ENCODE data around the gene RCE1.
A peak's percentile ranks its signal among the peaks of the same experiment; 100 is the strongest.

RCE1 gene

DNA sequence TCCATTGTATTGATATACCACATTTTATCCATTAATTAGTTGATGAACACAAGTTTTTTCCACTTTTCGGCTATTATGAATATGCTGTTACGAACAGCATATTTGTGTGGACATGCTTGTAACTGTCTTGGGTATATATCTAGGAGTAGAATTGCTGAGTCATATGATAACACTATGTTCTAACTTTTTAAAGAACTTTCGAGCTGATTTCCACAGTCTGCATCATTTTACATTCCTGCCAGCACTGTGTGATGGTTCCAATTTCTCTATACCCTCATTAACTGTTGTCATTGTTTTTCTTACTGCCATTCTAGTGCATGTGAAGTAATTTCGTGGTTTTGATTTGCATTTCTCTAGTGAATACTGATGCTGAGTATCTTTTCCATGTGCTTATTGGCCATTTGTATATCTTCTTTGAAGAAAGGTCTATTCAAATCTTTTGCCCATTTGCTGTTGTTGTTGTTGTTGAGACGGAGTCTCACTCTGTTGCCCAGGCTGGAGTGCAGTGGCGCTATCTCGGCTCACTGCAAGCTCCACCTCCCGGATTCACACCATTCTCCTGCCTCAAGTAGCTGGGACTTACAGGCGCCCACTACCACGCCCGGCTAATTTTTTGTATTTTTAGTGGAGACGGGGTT is 7.4 kb upstream of the RCE1 start:
- TF ChIP-seq, protein P1, sequence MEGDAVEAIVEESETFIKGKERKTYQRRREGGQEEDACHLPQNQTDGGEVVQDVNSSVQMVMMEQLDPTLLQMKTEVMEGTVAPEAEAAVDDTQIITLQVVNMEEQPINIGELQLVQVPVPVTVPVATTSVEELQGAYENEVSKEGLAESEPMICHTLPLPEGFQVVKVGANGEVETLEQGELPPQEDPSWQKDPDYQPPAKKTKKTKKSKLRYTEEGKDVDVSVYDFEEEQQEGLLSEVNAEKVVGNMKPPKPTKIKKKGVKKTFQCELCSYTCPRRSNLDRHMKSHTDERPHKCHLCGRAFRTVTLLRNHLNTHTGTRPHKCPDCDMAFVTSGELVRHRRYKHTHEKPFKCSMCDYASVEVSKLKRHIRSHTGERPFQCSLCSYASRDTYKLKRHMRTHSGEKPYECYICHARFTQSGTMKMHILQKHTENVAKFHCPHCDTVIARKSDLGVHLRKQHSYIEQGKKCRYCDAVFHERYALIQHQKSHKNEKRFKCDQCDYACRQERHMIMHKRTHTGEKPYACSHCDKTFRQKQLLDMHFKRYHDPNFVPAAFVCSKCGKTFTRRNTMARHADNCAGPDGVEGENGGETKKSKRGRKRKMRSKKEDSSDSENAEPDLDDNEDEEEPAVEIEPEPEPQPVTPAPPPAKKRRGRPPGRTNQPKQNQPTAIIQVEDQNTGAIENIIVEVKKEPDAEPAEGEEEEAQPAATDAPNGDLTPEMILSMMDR (IDR thresholded peaks at IDR 0.05; ENCODE audit: insufficient read depth, low read depth, low read length, missing control alignments) = no peak
- H3K4me3 ChIP-seq (ENCODE audit: low read length) = no peak overlapping the region
- no peak for DNase-seq (ENCODE audit: low read depth)

DNA sequence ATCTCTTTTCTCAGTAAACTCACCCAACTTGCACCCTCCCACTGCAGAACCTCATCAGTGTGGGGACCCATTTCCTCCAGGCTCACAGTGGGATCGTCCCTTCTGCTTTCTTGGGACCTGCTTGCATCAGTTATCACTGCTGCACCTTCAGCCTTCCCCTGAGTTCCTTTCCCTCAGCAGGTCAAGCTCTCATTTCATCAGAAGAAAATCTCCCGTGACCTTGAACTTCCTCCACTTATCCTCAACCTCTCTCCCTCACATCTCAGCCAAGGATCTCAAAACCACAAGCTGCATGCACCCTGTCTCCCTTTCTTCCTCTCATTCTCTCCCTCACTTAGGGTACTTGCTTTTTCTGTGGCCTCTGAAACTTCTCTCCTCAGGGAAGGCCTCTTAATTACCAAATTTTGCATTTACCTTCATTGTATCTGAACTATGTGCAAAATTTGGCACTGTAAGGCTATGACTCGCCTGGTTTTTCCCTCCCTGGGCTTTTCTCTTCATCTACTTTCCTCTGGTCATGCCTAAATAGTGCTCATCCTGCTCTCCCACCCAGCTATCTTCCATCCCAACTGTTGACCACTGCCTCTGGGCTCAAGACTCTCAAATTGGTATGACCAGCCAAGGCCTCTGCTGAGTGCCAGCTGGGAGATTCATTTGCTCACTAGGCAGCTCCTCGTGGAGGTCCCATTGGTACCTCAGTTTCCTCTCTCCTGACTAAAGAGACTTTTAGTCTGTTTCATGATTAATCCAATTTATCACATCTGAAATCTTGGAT is 2.7 kb upstream of the RCE1 start:
- TF ChIP-seq, protein P1 (IDR thresholded peaks at IDR 0.05; ENCODE audit: insufficient read depth, low read depth, low read length, missing control alignments) = no peak
- H3K4me3 ChIP-seq (ENCODE audit: low read length) = no peak overlapping the region
- DNase-seq (ENCODE audit: low read depth) = no peak

DNA sequence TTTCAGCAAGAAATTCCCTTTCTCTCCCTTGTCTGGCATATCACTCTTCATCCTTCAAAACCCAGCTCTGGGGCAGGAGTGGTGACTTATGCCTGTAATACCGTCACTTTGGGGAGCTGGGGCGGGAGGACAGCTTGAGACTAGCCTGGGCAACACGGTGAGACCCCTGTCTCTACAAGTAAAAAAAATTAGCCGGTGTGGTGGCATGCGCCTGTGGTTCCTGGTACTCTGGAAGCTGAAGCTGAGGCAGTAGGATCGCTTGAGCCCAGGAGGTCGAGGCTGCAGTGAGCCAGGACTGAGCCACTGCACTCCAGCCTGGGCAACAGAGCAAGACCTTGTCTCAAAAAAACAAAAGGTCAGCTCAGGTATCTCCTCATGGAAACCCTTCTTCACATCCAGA is 1.4 kb upstream of the RCE1 start:
- DNase-seq (ENCODE audit: low read depth) = no peak
- TF ChIP-seq, protein P1 (IDR thresholded peaks at IDR 0.05; ENCODE audit: insufficient read depth, low read depth, low read length, missing control alignments) = no peak
- H3K4me3 ChIP-seq (ENCODE audit: low read length) = peak overlapping the region; percentile 89

DNA sequence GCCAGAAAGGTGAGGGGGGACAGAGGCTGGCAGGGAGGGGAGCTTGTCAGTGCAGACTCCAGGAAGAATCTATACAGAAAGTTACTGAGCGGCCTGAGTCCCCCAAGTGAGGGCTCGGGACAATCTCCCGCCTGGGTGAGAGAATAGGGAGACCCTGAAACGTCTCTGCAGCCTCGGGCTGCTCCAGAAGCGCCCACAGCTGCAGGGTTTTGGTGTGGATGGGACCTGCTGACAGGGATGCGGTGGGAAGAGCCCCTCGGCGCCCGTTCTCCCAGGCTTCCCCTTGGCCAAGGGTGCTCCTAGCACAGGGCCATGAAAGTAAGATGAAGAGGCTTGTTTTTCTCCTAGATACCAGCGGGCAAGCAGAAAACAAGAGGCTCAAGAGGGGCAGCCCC is 743 bp upstream of the RCE1 start:
- TF ChIP-seq, protein P1 (IDR thresholded peaks at IDR 0.05; ENCODE audit: insufficient read depth, low read depth, low read length, missing control alignments) = no peak
- peak overlapping the region; percentile 89 for H3K4me3 ChIP-seq (ENCODE audit: low read length)
- DNase-seq (ENCODE audit: low read depth) = no peak

DNA sequence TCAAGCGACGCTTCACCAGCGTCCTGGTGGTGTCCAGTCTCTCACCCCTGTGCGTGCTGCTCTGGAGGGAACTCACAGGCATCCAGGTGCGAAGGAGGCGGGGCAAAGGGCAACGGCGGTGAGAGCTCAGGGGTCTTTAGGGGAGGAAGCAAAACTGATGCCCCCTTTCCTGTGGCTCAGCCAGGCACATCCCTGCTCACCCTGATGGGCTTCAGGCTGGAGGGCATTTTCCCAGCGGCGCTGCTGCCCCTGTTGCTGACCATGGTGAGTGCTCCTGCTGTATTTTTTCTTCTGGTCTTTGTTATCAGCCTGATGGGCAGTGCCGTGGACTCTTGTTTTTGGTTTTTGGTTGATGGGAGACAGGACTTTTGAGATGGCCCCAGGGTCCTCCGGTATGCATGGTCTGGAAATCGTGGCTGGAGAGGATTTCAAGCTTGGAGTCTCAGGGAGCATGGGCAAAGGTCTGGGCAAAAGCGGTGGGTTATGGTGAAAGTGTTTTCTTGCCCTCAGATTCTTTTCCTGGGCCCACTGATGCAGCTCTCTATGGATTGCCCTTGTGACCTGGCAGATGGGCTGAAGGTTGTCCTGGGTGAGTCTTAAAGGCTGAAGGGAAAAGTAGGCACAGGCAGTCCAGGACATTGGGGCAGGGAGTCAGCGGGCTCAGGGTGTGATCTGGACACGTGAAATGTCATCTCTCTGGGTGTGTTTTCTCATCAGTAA is 695 bp downstream of the RCE1 start:
- peak overlapping the region; percentile 95 for H3K4me3 ChIP-seq (ENCODE audit: low read length)
- TF ChIP-seq, protein P1 (IDR thresholded peaks at IDR 0.05; ENCODE audit: insufficient read depth, low read depth, low read length, missing control alignments) = no peak
- DNase-seq (ENCODE audit: low read depth) = no peak

DNA sequence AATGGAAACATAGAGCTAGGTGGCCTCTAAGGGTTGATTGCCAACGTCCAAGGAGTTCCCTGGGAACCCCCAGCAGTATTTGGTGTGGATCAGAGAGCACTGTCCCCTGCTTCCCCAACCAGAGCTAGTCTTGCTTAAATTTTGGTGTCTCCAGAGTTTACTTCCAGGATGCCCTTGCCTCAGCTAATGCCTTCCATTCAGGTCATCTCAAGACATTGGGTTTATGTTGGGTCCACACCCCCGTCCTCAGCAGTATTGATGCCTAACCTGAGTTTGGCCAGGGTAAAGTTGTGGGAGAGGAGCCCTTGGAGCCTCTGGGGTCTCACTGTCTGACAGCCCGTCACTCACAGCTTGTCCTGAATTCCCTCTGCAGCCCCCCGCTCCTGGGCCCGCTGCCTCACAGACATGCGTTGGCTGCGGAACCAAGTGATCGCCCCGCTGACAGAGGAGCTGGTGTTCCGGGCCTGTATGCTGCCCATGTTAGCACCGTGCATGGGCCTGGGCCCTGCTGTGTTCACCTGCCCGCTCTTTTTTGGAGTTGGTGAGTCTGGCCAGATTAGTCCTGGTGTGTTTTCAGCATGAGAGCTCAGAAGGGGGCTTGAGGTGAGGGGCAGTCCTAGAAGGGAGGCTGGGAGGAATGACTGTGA is 1.4 kb downstream of the RCE1 start:
- peak overlapping the region; percentile 95 for H3K4me3 ChIP-seq (ENCODE audit: low read length)

More for the DNA sequence above, 1.4 kb downstream of the RCE1 start:
- TF ChIP-seq, protein P1 (IDR thresholded peaks at IDR 0.05; ENCODE audit: insufficient read depth, low read depth, low read length, missing control alignments) = no peak
- no peak for DNase-seq (ENCODE audit: low read depth)

Data from epithelial cell of esophagus (primary cell).